IPS-18a (cell line): ENCODE results near the gene GPC6.

Experiments used
- H3K27ac ChIP-seq: one replicate; pipeline ENCODE4 v1.5.1; 2013; ENCODE audit warnings: low read length
- H3K27me3 ChIP-seq: one replicate; pipeline ENCODE4 v1.6.1; 2013; ENCODE audit warnings: mild to moderate bottlenecking, low read length; ENCODE audit not compliant: control insufficient read depth, insufficient read depth
- H3K36me3 ChIP-seq: one replicate; pipeline ENCODE4 v1.6.1; 2013; ENCODE audit warnings: low read depth, low read length; ENCODE audit not compliant: control insufficient read depth
- H3K4me1 ChIP-seq: one replicate; pipeline ENCODE4 v1.6.1; 2013; ENCODE audit warnings: low read depth, low read length; ENCODE audit not compliant: control insufficient read depth
- H3K4me3 ChIP-seq: one replicate; pipeline ENCODE4 v1.5.1; 2013; ENCODE audit warnings: low read length
- H3K9ac ChIP-seq: one replicate; pipeline ENCODE4 v1.6.1; 2013; ENCODE audit warnings: mild to moderate bottlenecking, low read length, moderate library complexity
- H3K9me3 ChIP-seq: one replicate; pipeline ENCODE4 v1.6.1; 2013; ENCODE audit warnings: low read depth, low read length; ENCODE audit not compliant: control insufficient read depth

The GPC6 gene

DNA sequence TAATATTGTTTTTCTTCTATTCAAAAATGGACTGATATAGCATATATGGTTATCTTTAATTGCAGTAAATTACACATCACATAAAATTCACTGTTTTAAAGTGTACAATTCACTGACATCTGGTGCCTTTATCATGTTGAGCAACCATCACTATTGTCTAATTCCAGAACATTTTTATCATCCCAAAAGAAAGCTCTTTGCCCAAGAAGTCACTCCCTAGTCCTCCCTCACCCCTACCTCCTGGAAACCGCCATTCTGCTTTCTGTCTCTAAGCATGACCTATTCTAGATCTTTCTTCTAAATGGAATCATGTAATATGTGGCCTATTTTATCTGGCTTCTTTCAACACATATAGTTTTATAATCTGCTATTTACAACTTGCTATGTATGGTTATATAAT is 727.2 kb downstream of the GPC6 start:
- H3K36me3 ChIP-seq: no peaks in the 10 kb centered on the region
- no peak overlapping the region for H3K27ac ChIP-seq
- H3K4me3 ChIP-seq: no peak overlapping the region
- H3K9ac ChIP-seq: no peak overlapping the region
- H3K27me3 ChIP-seq: no peaks in the 10 kb centered on the region
- H3K9me3 ChIP-seq: no peaks in the 10 kb centered on the region
- H3K4me1 ChIP-seq: no peaks in the 10 kb centered on the region

DNA sequence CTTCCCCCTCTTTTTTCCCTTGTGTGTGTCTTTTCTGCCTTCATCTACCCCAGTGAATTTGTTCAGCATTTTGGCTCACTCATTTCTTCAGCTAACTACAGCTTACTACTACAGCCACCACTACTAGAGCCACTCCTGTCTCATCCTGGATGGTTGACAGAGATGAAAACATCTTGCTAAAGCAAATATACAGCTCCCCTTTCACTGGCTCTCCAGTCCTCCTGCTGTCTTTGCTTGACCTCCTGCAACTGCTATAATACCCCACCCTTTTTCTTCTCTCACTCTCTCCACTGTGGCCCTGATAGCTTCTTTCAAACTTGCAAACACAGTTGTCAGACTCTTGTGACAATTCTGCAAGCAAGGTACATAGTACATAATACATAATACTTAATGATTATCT is 729.3 kb downstream of the GPC6 start:
- H3K36me3 ChIP-seq: no peaks in the 10 kb centered on the region
- no peak overlapping the region for H3K4me3 ChIP-seq
- no peaks in the 10 kb centered on the region for H3K4me1 ChIP-seq
- no peaks in the 10 kb centered on the region for H3K9me3 ChIP-seq
- no peak overlapping the region for H3K9ac ChIP-seq
- H3K27me3 ChIP-seq: no peaks in the 10 kb centered on the region
- no peak overlapping the region for H3K27ac ChIP-seq

DNA sequence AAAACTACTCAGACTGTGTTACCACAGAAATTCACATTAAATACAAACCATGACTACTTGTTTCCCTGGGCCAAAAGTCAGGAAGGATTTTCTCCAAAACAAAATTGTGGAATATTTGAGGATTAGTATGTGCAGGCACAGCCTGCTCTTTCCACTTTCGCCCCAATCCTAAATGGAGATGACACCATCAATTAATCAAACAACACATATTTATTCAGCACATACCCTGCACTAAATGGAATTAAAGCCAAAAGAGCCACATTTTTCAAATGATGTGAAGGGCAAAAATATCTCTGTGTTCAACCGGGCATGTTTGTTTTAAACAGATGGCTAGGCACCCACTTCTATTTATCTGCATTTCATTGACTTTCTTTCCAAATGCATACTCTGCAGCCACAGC is 729.8 kb downstream of the GPC6 start:
- Histone ChIP-seq H3K36me3 (no peaks in the 10 kb centered on the region), H3K4me1 (no peaks in the 10 kb centered on the region), H3K27ac (no peak overlapping the region), H3K27me3 (no peaks in the 10 kb centered on the region), H3K4me3 (no peak overlapping the region), H3K9me3 (no peaks in the 10 kb centered on the region), H3K9ac (no peak overlapping the region)

DNA sequence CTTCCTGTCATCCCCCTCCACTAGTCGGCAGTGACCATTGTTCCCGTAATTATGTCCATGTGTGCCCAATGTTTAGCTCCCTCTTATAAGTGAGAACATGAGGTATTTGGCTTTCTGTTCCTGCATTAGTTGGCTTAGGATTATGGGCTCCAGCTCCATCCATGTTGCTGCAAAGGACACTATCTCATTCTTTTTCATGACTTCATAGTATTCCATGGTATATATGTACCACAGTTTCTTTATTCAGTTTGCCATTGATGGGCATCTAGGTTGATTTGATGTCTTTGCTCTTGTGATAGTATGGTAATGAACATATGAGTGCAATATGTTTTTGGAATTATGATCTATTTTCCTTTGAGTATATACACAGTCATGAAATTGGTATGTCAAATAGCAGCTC is 730.8 kb downstream of the GPC6 start:
- Histone ChIP-seq H3K36me3 (no peaks in the 10 kb centered on the region), H3K27ac (no peak overlapping the region), H3K9me3 (no peaks in the 10 kb centered on the region), H3K4me3 (no peak overlapping the region), H3K9ac (no peak overlapping the region), H3K27me3 (no peaks in the 10 kb centered on the region), H3K4me1 (no peaks in the 10 kb centered on the region)

DNA sequence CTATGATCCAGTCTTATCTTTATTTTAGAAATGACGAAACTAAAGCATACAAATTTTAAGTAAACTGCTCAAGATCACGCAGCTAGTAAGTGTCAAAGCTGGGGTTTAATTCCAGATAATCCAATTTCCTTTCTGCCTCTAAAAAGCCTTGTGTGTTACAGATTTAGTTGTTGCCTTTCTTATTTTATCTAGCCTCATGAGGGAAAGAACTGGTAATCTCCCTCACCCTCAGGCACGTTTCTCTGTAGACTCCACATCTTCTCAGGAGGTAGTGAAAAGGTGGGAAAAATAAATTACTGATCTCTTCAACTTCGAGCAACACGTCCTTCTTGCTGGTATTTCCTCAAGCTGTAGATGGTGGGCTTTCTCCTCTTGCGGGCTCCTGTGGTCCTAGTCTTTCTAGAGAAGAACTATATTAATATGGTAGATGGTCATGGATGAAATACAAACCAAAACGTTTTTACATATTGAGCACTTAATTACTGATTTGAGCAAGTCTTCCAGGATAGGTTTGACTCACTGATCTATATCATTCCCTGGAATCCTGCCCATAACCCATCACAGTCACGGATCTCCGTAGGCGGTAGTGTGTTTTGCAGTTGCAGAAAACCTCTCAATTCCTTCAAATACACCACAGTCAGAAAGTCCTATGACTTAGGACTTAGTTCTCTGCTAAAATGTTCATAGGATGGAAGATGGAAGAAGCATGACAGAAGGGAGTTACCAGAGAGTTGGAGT is 733.4 kb downstream of the GPC6 start:
- Histone ChIP-seq H3K4me1 (peaks cover 13% of the 10 kb centered on the region), H3K9me3 (no peaks in the 10 kb centered on the region), H3K9ac (no peak overlapping the region)

GRCh38 chr13:93963266-93964145 is 736.9 kb downstream of the GPC6 start:
- peaks cover 13% of the 10 kb centered on the region for H3K4me1 ChIP-seq
- no peaks in the 10 kb centered on the region for H3K9me3 ChIP-seq
- no peak overlapping the region for H3K27ac ChIP-seq
- H3K27me3 ChIP-seq: no peaks in the 10 kb centered on the region
- no peak overlapping the region for H3K9ac ChIP-seq
- no peaks in the 10 kb centered on the region for H3K36me3 ChIP-seq
- no peak overlapping the region for H3K4me3 ChIP-seq

More for the DNA sequence above, 733.4 kb downstream of the GPC6 start:
- no peaks in the 10 kb centered on the region for H3K36me3 ChIP-seq
- H3K27ac ChIP-seq: no peak overlapping the region
- H3K27me3 ChIP-seq: no peaks in the 10 kb centered on the region
- H3K4me3 ChIP-seq: no peak overlapping the region

GRCh38 chr13:93964146-93964512 is 737.5 kb downstream of the GPC6 start:
- Histone ChIP-seq H3K27me3 (no peaks in the 10 kb centered on the region), H3K27ac (no peak overlapping the region), H3K4me3 (no peak overlapping the region), H3K9me3 (no peaks in the 10 kb centered on the region), H3K36me3 (no peaks in the 10 kb centered on the region), H3K4me1 (peaks cover 13% of the 10 kb centered on the region), H3K9ac (no peak overlapping the region)

- Histone ChIP-seq H3K9ac (no peak overlapping the region), H3K36me3 (no peaks in the 10 kb centered on the region), H3K4me3 (no peak overlapping the region), H3K4me1 (peaks cover 13% of the 10 kb centered on the region), H3K27ac (no peak overlapping the region), H3K27me3 (no peaks in the 10 kb centered on the region), H3K9me3 (no peaks in the 10 kb centered on the region)
Measured at GRCh38 chr13:93965587-93965986, 739.0 kb downstream of the GPC6 start.

- Histone ChIP-seq H3K9ac (no peak overlapping the region), H3K27ac (no peak overlapping the region), H3K27me3 (no peaks in the 10 kb centered on the region), H3K36me3 (no peaks in the 10 kb centered on the region), H3K4me1 (peaks cover 13% of the 10 kb centered on the region), H3K4me3 (no peak overlapping the region), H3K9me3 (no peaks in the 10 kb centered on the region)
Measured at GRCh38 chr13:93966267-93966936, 739.8 kb downstream of the GPC6 start.

- Histone ChIP-seq H3K36me3 (no peaks in the 10 kb centered on the region), H3K9ac (no peak overlapping the region), H3K9me3 (no peaks in the 10 kb centered on the region), H3K4me1 (peaks cover 13% of the 10 kb centered on the region), H3K4me3 (no peak overlapping the region), H3K27me3 (no peaks in the 10 kb centered on the region), H3K27ac (no peak overlapping the region)
Measured at GRCh38 chr13:93967286-93967685, 740.7 kb downstream of the GPC6 start.

GRCh38 chr13:93975242-93975641 is 748.6 kb downstream of the GPC6 start:
- no peak overlapping the region for H3K27ac ChIP-seq
- H3K9ac ChIP-seq: no peak overlapping the region
- H3K4me1 ChIP-seq: no peaks in the 10 kb centered on the region
- H3K27me3 ChIP-seq: no peaks in the 10 kb centered on the region
- H3K9me3 ChIP-seq: no peaks in the 10 kb centered on the region
- H3K36me3 ChIP-seq: no peaks in the 10 kb centered on the region
- H3K4me3 ChIP-seq: no peak overlapping the region
